Gastroesophageal sphincter (tissue), 3 donors: ENCODE measurements around the gene DUSP18.

Source experiments
- CTCF ChIP-seq, 4 experiments: fragments of 200-600 bp in 2 of 4; fragments of 450-650 bp in 2 of 4; sonication (generic) in 1 of 4; IDR thresholded peaks; one replicate each; pipeline ENCODE4 v1.5.1; 2017 to 2019; ENCODE audit warnings: antibody characterized with exemption in 4 of 4, mild to moderate bottlenecking in 2 of 4, moderate library complexity in 2 of 4
- POLR2A ChIP-seq, 2 donors: fragments of 450-650 bp; IDR thresholded peaks; one replicate each; pipeline ENCODE4 v1.6.1; 2017; ENCODE audit warnings: antibody characterized with exemption in 2 of 2, mild to moderate bottlenecking in 2 of 2, moderate library complexity in 1 of 2

GRCh38 chr22:30649430-30650007, 18.2 kb downstream of the DUSP18 start:
- no peak for TF ChIP-seq CTCF (IDR thresholded peaks at IDR 0.05)
- TF ChIP-seq POLR2A (IDR thresholded peaks at IDR 0.05): no peak
